Measurements from ENCODE around the gene MYRF. TPM values are rescaled to one million over a fixed set of nuclear protein-coding genes. Genes with fewer than 3 reads are reported as not detected.

MYRF gene
- total and polyA plus RNA-seq, 2 of the 4 experiments (the other 2 are of a cell fraction) = 1.6 to 10.7 TPM

DNA sequence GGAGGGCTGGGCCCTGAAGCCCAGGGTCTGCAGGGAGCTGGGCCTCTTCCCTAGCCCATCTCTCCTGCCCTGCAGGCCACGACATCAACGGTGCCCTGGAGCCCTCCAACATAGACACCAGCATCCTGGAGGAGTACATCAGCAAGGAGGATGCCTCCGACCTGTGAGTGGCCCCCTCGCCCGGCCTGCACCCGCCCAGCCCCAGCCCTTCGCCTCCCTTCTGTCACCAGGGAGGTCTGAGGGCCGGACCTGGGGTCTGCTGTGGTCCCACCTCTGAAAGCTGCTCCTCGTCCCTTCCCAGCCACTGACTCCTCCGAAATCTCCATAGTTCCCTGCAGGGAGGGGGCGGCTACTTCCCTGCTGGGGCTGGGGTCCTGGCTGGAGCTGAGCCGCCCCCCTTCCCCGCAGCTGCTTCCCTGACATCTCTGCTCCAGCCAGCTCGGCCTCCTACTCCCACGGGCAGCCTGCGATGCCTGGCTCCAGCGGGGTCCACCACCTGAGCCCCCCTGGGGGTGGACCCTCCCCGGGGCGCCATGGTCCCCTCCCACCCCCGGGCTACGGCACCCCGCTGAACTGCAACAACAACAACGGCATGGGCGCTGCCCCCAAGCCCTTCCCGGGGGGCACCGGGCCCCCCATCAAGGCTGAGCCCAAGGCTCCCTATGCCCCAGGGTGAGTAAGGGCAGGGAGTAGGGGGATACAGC is 13.3 kb downstream of the MYRF start:
- Histone ChIP-seq H4K5ac (ENCODE audit: low read depth, low read length) (no peak overlapping the region), H2BK5ac (ENCODE audit: low read depth, low read length, poor library complexity, severe bottlenecking) (no peak overlapping the region), H3K9me3 (ENCODE audit: control insufficient read depth, insufficient read depth, low read length) (no peaks in the 10 kb centered on the region), H2AK5ac (ENCODE audit: low read depth, low read length) (no peak overlapping the region), H4K8ac (ENCODE audit: low read depth in 2 of 2, low read length in 2 of 2) (peak overlapping the region in 1 of 2 experiments; percentile 31; a peak in 2 of 4 replicates), H2BK20ac (ENCODE audit: low read depth, low read length) (no peak overlapping the region), H4K91ac (ENCODE audit: insufficient read depth, low read depth, low read length) (no peak overlapping the region), H3K9ac (ENCODE audit: low read depth, low read length) (no peak overlapping the region), H2BK15ac (ENCODE audit: low read depth, low read length) (no peak overlapping the region), H3K9me1 (ENCODE audit: insufficient read depth, low read length) (no peaks in the 10 kb centered on the region), H4K20me1 (ENCODE audit: insufficient read depth, low read length) (no peaks in the 10 kb centered on the region), H2AK9ac (replicated peaks; ENCODE audit: low read depth, low read length, poor library complexity) (no peak overlapping the region), H2AFZ (replicated peaks; ENCODE audit: low read length, poor library complexity) (peak overlapping the region; percentile 3), H3K27ac (ENCODE audit: insufficient read depth, low read length) (no peak overlapping the region), H2BK120ac (ENCODE audit: low read depth, low read length) (no peak overlapping the region), H3K79me1 (ENCODE audit: low read depth in 1 of 2, low read length in 2 of 2) (no peaks in the 10 kb centered on the region; a peak in 1 of 4 replicates), H3K23ac (ENCODE audit: low read depth, low read length) (no peak overlapping the region), H3K27me3 (ENCODE audit: control insufficient read depth, insufficient read depth, low read length) (no peaks in the 10 kb centered on the region; the same call in 1 of the 2 replicates), H3K18ac (ENCODE audit: low read depth, low read length) (no peak overlapping the region), H3K36me3 (ENCODE audit: control insufficient read depth, insufficient read depth, low read length) (no peaks in the 10 kb centered on the region), H3K4ac (ENCODE audit: low read depth, low read length) (no peak overlapping the region), H3K14ac (replicated peaks; ENCODE audit: low read depth, low read length) (no peak overlapping the region), H3K56ac (ENCODE audit: extremely low read depth, insufficient read depth, low read length) (no peak overlapping the region), H3K4me3 (ENCODE audit: insufficient read depth, low read depth, low read length) (no peak overlapping the region), H3K4me1 (ENCODE audit: control insufficient read depth, insufficient read depth, low read length) (peaks cover 10% of the 10 kb centered on the region), H3K4me2 (ENCODE audit: low read depth, low read length) (no peak overlapping the region)
- no TSS peak for BruUV-seq (replicated peaks)
- WGBS, 2 experiments (ENCODE audit: extremely low coverage in 2 of 2, insufficient read length in 1 of 2) = 75% methylated on average over 4 of the region's 26 CpGs; no CpG with 5 or more reads in 1 of the 2 experiments
- DNase-seq (no peak), ATAC-seq (ENCODE audit: low read depth) (no peak)
- TF ChIP-seq MAFK (IDR thresholded peaks at IDR 0.05; ENCODE audit: low read depth, low read length) (no peak), BHLHE40 (IDR thresholded peaks at IDR 0.05; ENCODE audit: low read depth, low read length) (no peak), FOS (IDR thresholded peaks at IDR 0.05; ENCODE audit: low read depth, low read length) (no peak), MAZ (IDR thresholded peaks at IDR 0.05; ENCODE audit: borderline replicate concordance, low read depth, low read length) (no peak), SMC3 (IDR thresholded peaks at IDR 0.05; ENCODE audit: low read depth, low read length) (no peak), NFE2L2 (IDR thresholded peaks at IDR 0.05; ENCODE audit: low read depth, low read length) (no peak)
- TF ChIP-seq, protein P1, sequence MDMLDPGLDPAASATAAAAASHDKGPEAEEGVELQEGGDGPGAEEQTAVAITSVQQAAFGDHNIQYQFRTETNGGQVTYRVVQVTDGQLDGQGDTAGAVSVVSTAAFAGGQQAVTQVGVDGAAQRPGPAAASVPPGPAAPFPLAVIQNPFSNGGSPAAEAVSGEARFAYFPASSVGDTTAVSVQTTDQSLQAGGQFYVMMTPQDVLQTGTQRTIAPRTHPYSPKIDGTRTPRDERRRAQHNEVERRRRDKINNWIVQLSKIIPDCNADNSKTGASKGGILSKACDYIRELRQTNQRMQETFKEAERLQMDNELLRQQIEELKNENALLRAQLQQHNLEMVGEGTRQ (IDR thresholded peaks at IDR 0.05; ENCODE audit: low read depth, low read length) = no peak
- in situ Hi-C loops (cut with MboI; ENCODE audit: low sequenced_read_pairs) (no loop called here), dilution Hi-C loops (cut with HindIII; ENCODE audit: low sequenced_read_pairs, unreplicated experiment) (no loop called here), intact Hi-C loops (cut with micrococcal nuclease) (no loop called here)
- ChIA-PET CTCF (interaction anchor here (1.0 kb wide), 1 partner anchor 18 kb away, joined by 3 read pairs; no protein-coding TSS in a partner anchor), POLR2A (ENCODE audit: unreplicated experiment) (no interaction called here)
